Esophagus squamous epithelium (tissue), 4 donors: Measurements from ENCODE around the gene NUCB1.

ENCODE experiments used
- CTCF ChIP-seq, 6 experiments: fragments of 450-650 bp in 4 of 6; fragments of 200-600 bp in 2 of 6; sonication (generic) in 2 of 6; IDR thresholded peaks; one replicate each; pipeline ENCODE4 v1.5.1; 2016 to 2019; ENCODE audit warnings: antibody characterized with exemption in 6 of 6, mild to moderate bottlenecking in 4 of 6, moderate library complexity in 4 of 6
- POLR2A ChIP-seq, 4 donors: fragments of 450-650 bp; IDR thresholded peaks; one replicate each; pipeline ENCODE4 v1.6.1; 2017; ENCODE audit warnings: antibody characterized with exemption in 4 of 4, mild to moderate bottlenecking in 4 of 4, moderate library complexity in 3 of 4

GRCh38 chr19:48938256-48938655, 38.1 kb downstream of the NUCB1 start:
- TF ChIP-seq CTCF (IDR thresholded peaks at IDR 0.05), result no peak
- TF ChIP-seq POLR2A (IDR thresholded peaks at IDR 0.05), result no peak
